ENCODE data around the gene PHF23.
"Not testable (repeated sequence)": the region's sequence is repeated elsewhere in the genome, so short reads cannot be mapped to it uniquely, and the experiment has no call there.

PHF23 gene

DNA sequence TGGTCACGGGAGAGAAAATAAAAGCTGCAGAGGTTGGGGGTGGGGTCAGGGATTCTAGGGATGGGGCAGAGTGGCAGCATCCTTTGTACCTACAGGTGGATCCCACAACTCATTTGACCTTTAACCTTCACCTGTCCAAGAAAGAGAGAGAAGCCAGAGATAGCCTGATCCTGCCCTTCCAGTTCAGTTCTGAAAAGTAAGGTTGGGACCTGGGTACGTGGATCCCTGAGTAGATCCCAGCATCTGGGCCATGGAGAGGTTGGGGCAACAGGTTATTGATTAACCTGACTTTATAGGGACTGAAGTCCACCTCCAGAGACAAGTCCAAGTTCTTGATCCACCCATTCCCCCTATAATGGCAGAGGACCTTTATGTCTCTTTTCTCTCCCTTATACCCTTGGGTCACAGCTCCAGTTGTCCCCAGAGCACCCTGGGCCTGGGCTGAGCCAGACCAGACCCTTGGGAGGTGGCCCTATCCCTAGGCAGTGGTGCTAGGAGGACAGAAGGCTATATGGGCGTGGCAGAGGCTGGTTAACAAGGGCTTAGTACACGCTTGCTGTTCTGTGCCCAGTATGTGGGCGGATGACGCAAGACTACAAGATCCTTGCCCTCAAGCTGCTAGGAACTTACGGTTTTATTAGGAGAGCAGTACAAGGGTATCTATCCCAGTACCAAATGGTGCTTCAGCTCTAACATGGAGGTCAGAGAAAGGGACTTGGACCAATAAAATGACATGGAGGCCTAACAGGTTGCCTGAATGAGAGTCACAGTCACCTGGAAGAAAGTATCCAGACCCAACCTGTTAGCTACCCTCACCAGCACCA lies 19.7 kb upstream of the PHF23 start:
- no peak for DNase-seq (ENCODE audit: low read depth)

DNA sequence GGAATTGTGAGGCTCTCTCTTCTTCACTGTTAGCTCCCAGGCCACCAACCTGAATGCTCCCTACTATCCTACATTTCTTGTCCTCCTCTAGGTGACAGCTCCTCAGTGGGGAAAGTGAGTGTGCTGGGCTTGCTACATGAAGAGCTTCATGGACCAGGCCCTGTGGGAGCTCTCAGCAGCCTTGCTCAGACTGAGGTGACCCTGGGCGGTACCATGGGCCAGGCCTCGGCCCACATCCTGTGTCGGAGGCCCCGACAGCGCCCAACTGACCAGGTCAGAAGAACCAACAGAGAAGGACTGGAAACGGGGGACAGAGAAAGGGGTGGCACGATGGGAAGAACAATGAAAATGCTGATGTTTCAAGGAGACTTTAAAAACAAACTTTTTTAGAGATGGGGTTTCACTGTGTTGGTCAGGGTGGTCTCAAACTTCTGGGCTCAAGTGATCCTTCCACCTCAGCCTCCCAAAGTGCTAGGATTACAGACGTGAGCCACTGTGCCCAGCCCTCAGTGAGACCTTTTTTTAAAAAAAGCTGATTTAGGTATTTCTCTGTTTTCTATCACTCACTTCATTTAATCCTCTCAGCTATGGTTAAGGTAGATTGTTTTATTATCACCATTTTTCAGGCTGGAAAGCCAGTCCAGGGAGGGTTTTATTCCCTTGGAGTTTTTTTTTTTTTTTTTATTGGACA lies 17.7 kb upstream of the PHF23 start:
- DNase-seq (ENCODE audit: low read depth) = no peak

DNA sequence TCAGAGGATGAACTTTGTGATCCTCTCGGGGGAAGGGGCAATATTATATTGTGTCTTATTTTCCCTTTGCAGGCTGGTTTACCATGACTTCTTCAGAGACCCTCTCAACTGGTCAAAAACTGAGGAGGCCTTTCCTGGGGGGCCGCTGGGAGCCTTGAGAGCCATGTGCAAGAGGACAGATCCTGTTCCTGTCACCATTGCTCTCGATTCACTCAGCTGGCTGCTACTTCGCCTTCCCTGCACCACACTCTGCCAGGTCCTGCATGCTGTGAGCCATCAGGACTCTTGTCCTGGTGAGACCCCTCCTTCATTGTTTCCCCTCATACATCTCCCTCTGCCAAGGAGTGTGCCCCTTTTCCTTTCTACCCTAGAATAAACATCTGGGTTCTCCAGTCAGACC lies 15.3 kb upstream of the PHF23 start:
- no peak for DNase-seq (ENCODE audit: low read depth)

DNA sequence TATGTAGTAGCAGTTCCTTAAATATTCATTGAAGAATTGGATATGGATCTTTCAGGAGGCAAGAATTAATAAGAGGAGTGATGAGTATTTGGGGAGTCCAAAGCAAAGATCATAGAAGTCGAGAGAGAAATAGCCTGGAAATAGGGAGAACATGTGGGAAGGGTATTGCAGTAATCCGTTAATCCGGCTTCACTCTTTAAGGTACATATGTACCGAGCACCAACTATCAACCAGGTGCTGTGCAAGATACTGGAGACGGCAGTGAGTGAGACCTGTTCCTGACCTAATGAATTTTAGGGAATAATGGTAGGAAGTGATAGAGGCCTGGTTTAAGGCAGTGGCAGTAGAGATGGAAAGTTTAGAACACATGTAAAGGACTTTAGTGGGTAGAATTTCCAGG lies 13.8 kb upstream of the PHF23 start:
- no peak for DNase-seq (ENCODE audit: low read depth)

DNA sequence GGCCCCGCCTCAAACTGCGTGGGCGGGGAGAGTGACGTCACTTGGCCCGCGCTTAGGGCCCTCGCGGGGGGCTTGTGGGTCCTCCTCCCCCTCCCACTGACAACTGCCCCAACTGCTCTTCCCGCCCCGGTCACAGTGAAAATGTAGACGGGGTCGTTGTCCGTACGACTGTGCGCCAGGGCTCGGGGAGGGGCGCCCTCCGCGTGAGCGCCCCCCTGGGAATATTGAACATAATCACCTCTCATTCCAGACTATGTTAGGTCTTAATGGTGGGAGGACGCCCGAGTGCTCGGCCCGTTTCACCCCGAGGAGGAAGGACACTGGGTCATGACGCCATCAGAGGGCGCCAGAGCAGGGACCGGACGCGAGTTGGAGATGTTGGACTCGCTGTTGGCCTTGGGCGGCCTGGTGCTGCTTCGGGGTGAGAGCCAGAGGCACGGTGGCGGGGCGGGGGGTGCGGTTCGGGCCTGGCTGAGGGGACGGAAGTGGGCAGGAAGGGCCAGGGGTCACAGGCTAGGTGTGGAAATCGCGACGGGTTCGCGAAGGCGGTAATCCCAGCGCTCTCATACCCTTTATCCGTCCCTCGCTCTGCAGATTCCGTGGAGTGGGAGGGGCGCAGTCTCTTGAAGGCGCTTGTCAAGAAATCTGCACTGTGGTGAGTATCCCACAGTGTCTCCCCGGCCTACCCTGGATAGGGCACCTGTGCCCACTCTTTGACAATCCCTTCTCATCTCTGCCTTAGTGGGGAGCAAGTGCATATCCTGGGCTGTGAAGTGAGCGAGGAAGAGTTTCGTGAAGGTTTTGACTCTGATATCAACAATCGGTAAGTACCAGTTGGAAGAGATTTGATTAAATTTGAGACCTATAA lies 13.2 kb upstream of the PHF23 start, which contains the start of gene ELP5:
ELP5 (plus strand) TSS at position 40 of the 868 bp plus-strand sequence; CDS start at position 376, 336 bp downstream.
- peak; percentile 72 for DNase-seq (ENCODE audit: low read depth)

DNA sequence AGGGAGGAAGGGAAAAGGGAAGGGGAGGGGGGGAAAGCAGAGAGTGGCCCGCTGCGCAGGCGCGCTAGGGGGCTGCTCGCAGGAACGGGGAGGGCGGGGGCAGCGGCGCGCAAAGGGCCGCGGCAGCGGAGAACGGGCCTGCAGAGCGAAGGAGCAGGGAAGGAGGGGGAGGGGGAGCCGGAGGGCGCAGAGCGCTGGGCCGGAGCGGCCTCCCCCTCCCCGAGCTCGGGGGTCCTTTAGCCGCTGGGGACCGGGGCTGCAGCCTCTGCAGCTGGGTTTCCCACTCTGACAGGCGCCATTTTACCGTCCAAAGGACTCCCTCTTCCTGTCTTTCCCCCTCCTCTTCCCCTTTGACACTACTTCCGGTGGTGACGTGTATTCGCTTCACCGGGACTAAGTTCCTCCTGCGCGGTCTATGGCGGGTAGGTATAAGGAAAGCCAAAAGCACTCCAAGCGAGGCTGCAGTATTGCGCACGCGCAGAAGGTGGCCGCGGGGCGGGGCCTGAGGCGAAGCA lies 12.5 kb upstream of the PHF23 start, which contains the start of gene CTDNEP1:
CTDNEP1 (minus strand) TSS at position 74 of the 515 bp plus-strand sequence. CDS start 438 bp downstream, outside the sequence.
- peak; percentile 100 for DNase-seq (ENCODE audit: low read depth)

DNA sequence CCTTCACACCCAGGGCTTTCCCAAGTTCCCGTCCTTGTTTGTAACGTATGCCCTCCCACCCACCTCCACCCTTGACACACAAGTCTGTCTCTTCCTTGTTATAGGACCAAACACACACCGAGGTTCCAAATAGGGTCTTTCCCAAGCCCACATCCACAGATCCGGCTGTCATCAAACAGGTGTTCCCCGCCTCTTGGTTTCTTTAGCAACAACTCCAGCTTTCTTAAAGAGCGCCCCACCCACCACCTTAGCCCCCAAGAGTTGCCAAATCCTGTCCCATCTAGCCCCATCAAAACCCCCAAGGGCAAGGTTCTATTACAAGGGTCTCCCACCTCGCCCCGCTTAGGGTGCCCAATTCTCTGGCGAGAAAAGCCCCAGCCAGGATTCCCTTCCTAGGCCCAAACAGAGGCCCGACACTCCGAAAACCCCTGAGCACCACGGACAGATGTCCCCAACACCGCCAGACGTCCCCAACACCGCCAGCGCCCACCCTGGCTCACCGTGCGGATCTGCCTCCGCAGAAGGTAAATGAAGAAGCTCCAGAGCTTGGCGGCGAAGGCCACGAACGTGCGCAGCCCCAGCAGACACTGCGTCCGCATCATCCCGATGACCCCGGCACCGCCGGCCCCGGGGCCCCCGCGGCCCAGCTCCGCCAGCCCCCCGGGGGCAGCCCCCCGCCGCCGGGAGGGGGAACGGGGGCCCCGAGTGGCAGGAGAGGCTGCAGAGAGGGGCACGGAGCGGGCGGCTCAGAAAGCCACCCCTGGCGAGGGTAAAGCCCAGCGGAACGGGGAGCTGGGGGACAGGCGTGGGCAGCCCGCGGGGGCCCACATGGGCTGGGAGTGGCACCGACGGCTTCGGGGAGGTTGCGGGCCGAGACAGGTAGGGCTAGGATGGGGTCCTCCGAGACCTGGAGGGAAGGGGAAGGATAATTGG lies 11.7 kb upstream of the PHF23 start:
- no peak for DNase-seq (ENCODE audit: low read depth)

DNA sequence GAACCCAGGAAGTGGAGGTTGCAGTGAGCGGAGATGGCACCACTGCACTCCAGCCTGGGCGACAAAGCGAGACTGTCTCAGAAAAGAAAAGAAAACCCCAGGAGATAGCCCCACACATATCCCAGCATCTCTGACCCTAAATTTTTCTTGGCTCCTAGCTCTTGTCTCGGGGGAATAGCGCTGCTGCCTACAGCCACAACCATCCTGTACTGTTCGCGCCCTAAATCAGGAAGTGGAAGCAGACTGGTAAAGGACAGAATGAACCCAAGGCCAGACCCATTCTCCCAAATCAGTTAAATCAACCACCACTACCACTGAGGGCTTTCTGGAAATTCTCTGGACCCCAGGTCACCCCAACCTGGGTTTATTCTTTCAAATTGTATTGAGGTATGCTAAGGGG lies 10.6 kb upstream of the PHF23 start:
- no peak for DNase-seq (ENCODE audit: low read depth)

DNA sequence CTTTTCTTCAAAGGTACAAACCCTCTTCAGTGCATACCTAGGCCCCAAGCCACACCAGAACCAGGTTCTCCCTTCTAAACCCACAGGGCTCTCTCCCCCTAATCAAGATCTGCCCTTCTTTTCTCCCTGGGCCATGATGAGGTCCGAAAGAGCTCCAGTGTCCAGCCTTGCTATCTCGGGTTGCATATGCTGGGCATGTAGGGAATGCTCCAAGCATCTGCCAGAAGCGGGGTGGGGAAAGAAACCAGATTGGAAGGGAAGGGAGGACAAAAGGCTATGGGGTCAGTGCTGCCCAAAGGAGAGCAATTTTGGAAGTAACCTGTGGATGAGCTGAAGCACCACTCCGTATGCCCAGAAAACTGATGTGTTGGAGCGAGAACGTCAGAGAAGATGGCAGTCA lies 10.0 kb upstream of the PHF23 start:
- DNase-seq (ENCODE audit: low read depth) = no peak

DNA sequence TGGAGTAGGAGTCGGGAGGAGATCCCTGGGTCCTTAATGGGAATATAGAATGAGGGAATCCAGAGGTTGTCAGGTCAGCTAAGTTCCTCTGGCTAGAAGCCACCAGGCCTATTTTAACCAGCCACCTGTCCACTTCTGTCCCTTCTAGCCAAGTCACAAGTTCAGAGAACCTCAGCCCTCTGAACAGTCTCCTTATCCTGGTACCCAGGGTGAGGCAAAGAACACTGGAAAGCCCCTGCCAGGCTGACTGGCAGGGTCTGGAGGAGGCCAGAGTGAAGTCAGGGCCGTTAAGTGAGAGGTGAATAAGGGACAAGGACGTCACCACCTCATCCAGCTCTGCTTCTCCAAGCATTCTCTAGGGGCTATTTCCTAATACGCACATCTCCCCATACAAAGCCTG lies 9.5 kb upstream of the PHF23 start:
- no peak for DNase-seq (ENCODE audit: low read depth)

DNA sequence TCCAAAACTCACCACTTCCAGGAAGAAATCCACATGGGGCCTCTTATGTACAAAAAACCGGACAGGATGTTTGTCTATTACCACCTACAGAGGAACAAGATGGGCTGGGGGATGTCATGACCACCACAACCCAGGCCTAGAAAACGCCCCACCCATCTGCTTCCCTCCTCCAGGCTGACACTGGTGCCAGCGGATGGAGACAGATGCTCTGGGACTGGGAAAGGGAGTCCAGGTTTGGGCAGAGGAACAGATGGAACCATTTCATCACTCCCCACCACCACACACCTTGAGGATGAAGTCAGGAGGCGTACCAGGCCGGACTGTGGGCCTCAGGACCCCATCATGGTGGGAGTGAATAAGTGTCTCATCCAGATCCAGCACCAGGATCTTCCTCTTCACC lies 7.5 kb upstream of the PHF23 start:
- no peak for DNase-seq (ENCODE audit: low read depth)

DNA sequence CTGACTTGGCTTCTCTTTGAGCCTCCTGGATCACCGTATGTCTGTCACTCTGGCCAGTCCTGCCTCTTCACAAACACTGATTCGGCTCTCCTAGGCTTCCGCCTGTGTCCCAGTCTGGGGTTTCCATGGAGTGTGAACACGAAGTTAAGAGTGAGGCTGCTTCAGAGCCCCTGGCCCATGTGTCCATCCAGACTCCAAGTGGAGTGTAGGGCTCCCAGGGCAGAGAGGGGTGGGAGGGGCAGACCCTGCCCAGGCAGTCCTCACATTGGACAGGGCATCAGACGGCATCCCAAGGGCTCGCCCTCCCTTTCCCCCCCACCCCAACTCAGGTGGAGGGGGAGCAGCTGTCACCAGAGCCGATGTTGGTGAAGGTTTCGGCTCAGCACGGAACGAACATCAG lies 4.6 kb upstream of the PHF23 start:
- DNase-seq (ENCODE audit: low read depth) = not testable (repeated sequence)

DNA sequence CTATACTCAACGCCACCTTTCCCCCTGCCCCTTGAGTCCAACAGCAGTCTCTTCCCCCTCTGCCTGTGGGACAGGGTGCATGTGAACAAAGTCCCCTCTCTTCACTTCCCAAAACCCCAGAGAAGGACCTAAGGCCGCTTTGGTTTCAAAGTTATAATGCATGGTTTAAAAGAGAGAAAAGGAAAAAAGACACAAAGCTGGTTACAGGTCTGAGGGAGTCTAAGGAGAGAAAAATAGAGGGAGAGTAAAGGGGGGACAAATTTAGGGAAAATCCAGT lies 4.1 kb upstream of the PHF23 start:
- no peak for DNase-seq (ENCODE audit: low read depth)

DNA sequence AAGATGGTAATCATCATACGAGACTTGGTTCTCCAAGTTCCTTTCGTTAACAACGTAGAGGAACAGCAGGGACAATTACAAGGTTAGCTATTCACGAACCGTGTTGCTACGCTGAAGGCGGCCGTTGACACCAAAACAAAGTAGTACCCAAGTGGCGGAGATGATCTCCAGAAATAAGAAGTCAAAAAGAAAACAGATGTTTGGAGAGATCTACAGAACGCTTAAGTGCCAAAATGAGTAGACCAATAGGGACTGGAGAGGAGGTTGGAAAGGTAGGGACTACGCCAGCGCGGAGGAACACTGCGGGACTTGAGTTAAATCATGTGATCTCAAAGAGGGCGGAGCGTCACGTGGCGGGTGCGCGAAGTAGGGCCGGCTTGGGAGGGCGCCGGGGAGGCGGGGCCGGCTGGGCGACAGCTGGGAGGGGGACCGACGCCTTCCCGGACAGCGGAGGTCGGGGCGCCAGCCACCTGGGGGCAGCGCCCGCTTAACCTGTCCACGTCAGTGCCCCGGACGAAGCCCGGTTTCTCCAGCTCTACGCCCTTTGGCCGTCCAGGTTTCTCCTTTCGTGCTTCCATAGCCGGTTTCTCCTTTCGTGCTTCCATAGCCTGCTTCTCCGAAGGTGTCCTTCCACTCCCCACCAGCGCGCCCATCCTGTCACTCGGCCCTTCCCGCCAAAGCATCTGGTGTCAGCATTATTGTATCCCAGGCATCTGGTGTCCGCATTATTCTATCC lies 3.6 kb upstream of the PHF23 start:
- DNase-seq (ENCODE audit: low read depth) = peak; percentile 77

DNA sequence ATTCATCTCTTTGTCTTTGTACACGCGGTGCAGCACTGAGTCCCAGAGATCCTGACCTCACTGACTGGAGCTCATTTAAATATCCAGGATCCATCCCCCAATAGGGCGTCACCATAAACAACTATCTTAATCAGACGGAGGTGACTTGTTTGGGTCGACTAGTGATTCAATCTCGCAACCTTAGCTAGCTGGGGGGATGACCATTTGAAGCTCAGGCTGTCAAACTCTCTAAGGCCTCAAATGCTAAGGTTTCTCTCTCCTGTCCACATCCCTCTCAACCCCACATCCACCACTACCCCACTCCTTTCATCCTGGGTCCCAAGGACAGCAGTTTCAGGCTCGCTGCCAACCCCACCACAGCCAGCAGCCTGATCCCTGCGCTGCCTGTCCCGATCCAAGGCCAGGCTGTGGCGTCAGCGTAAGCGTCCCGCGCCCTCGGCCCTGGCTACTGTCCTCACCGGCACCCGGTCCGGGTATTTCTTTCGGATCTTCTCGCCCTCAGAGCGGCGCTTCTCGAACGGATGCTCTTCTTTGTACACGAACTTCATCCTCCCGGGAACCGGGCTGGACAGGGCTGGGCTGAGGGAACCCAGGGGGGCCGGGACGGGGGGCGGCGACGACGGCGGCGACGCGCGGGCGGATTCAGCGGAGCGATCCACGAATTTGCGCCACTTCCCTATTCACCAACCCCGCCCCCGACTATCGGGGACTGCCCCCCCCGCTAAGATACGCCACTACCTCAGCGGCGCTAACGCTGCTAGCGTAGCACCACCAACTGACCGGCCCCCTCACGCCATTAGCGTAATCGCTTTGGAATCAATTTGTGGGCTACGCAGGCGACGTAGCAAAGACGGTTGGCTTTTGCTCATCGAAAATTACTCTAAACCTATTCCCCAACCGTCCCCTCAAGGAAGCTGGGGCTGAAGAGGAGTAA lies 2.8 kb upstream of the PHF23 start, which contains the start of gene GABARAP:
GABARAP (minus strand) TSS at position 667 of the 934 bp plus-strand sequence; CDS start at position 548, 119 bp downstream.
- peak; percentile 86 for DNase-seq (ENCODE audit: low read depth)

DNA sequence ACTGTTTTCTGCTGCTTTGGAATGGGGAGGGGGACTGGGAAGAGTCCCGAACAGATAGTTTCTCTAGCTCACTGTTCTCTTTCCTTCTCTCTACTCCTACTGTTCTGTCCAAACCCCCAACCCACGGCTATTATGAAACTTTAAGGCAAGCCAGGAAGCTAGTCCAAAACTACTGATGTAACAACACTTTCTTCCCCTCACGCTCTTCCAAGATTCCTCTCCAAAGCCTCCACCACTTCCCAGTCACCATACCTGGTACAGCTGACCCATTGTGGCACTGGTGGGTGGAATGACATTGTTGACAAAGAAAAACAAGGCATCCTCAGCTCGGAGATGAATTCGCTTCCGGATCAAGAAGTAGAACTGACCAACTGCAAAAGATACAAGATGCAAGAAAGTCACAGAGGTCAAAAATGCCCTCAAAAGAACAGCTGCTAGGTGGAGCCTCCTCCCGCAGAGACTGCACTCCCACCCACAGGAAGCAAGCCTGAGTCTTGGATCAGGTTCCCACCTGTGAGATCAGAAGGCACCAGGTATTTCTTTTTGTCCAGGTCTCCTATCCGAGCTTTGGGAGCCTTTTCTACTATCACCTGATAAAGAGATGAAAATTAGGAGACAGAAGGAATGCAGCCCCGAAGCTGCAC lies 2.0 kb upstream of the PHF23 start:
- no peak for DNase-seq (ENCODE audit: low read depth)

DNA sequence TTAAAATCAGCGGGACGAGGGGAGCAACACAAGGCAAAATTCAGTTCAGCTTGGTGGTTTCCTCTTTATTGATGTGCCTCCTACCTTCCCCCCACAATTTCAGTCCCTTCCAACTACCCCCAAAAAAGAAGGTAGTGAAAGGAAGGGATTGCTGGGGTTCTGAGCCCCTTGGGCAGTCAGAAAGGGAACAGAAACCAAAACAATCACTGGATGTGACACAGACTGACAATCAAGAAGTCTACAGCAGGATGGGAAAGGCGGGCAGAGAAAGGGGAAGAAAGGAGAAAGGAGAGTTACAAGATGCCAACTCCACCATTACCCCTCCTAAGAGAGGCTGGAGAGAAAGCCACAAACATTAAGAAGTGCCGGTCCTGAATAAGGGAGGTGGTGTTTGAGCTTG lies 1.1 kb upstream of the PHF23 start:
- no peak for DNase-seq (ENCODE audit: low read depth)

DNA sequence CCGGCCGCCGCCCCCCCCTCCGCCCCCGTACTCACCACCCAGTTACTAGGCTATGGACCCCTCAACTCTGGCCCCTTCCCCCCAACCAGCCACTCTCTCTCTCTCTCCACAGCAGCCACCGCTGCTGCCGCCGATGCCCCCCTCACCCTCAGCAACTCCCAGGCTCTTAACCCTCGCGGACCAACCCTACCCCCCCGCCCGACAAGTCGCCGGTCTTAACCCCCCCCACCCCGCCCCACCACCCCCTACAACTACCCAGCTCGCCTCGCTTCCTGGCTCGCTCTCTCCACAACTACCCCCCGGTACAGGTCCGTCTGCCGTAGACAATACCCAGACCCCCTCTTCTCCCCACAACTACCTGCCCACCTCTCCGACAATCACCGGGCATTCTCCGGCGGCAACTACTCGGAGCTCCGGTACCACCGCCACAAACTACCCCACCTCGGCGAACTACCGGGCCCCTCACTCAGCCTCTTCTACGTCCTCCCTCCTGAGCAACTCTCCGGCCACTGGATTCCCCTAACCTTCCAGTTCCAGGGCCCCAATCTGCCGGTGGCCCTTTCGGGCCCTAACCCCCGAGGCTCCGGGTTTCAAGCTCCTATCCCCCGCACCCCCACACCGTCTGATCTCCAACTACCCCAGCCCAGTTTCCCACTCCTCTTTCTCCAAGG lies 702 bp downstream of the PHF23 start:
- DNase-seq (ENCODE audit: low read depth) = no peak

Data from stimulated activated CD8-positive, alpha-beta memory T cell treated with anti-CD3 and anti-CD28 coated beads, Interleukin-15, amount 100 ng/mL, for 24 hours (primary cell).